IMR-90 (cell line): ENCODE measurements around the gene TXNDC11. TPM values are rescaled to one million over a fixed set of nuclear protein-coding genes. Genes with fewer than 3 reads are reported as not detected.

Experiments
- ATAC-seq: fragments of 200-7000 bp; cut with Tn5 transposase; 2 replicates; pipeline ENCODE4 v1.9.1; 2020; ENCODE audit warnings: low read depth, mild to moderate bottlenecking, moderate library complexity
- BruUV-seq: library from RNA; stranded (reverse); fragments of 400-500 nt; replicated peaks from 2 replicates; lab custom pipeline; 2021; lab: Mats Ljungman, UMichigan
- CTCF ChIA-PET: fragments of 300-600 bp; formaldehyde crosslinking; extraction: SDS; loops from one replicate; lab custom pipeline; 2021; ENCODE audit warnings: antibody characterized with exemption; lab: Yijun Ruan, JAX
- POLR2A ChIA-PET: fragments of 300-600 bp; sonication (Branson Sonifier 250); formaldehyde crosslinking; loops from one replicate; lab custom pipeline; 2022; ENCODE audit warnings: antibody characterized with exemption; ENCODE audit not compliant: unreplicated experiment; lab: Charles Lee
- DNase-seq: peaks from one replicate; pipeline ENCODE4 v3.0.0; 2013
- H2AFZ ChIP-seq: replicated peaks from 2 replicates; pipeline ENCODE3; 2013; ENCODE audit warnings: low read length, mild to moderate bottlenecking; ENCODE audit not compliant: poor library complexity
- H2AK5ac ChIP-seq: 2 replicates; pipeline ENCODE4 v1.6.1; 2013; ENCODE audit warnings: low read depth, low read length, inconsistent platforms
- H2AK9ac ChIP-seq: replicated peaks from 2 replicates; pipeline ENCODE3; 2013; ENCODE audit warnings: mild to moderate bottlenecking, low read depth, low read length, moderate library complexity; ENCODE audit not compliant: poor library complexity
- H2BK120ac ChIP-seq: 2 replicates; pipeline ENCODE4 v1.6.1; 2013; ENCODE audit warnings: low read depth, low read length, inconsistent platforms
- H2BK15ac ChIP-seq: 3 replicates; pipeline ENCODE4 v1.6.1; 2013; ENCODE audit warnings: low read depth, low read length, inconsistent platforms
- H2BK20ac ChIP-seq: 2 replicates; pipeline ENCODE4 v1.6.1; 2013; ENCODE audit warnings: low read depth, mild to moderate bottlenecking, inconsistent platforms, low read length, moderate library complexity
- H2BK5ac ChIP-seq: 2 replicates; pipeline ENCODE4 v1.6.1; 2013; ENCODE audit warnings: mild to moderate bottlenecking, low read depth, low read length, inconsistent platforms; ENCODE audit not compliant: poor library complexity, severe bottlenecking
- H3K14ac ChIP-seq: replicated peaks from 2 replicates; pipeline ENCODE4 v1.6.1; 2013; ENCODE audit warnings: low read depth, low read length, inconsistent platforms
- H3K18ac ChIP-seq: 2 replicates; pipeline ENCODE4 v1.6.1; 2013; ENCODE audit warnings: low read depth, low read length, control low read depth
- H3K23ac ChIP-seq: 2 replicates; pipeline ENCODE4 v1.6.1; 2013; ENCODE audit warnings: low read depth, low read length, inconsistent platforms
- H3K27ac ChIP-seq: 2 replicates; pipeline ENCODE4 v1.5.1; 2013; ENCODE audit warnings: mild to moderate bottlenecking, control low read depth, low read length; ENCODE audit not compliant: insufficient read depth
- H3K27me3 ChIP-seq: 2 replicates; pipeline ENCODE4 v1.6.1; 2013; ENCODE audit warnings: low read length; ENCODE audit not compliant: control insufficient read depth, insufficient read depth
- H3K36me3 ChIP-seq: 2 replicates; pipeline ENCODE4 v1.6.1; 2013; ENCODE audit warnings: low read length, mixed read lengths; ENCODE audit not compliant: control insufficient read depth, insufficient read depth
- H3K4ac ChIP-seq: 2 replicates; pipeline ENCODE4 v1.6.1; 2013; ENCODE audit warnings: low read depth, low read length, inconsistent platforms
- H3K4me1 ChIP-seq: 2 replicates; pipeline ENCODE4 v1.6.1; 2013; ENCODE audit warnings: low read length, mixed read lengths; ENCODE audit not compliant: control insufficient read depth, insufficient read depth
- H3K4me2 ChIP-seq: 2 replicates; pipeline ENCODE4 v1.6.1; 2013; ENCODE audit warnings: low read depth, mild to moderate bottlenecking, control low read depth, low read length, moderate library complexity
- H3K4me3 ChIP-seq: 2 replicates; pipeline ENCODE4 v1.5.1; 2013; ENCODE audit warnings: low read depth, mild to moderate bottlenecking, control low read depth, low read length, moderate library complexity; ENCODE audit not compliant: insufficient read depth
- H3K56ac ChIP-seq: 2 replicates; pipeline ENCODE4 v1.6.1; 2013; ENCODE audit warnings: low read length, inconsistent platforms; ENCODE audit not compliant: insufficient read depth; ENCODE audit errors: extremely low read depth
- H3K79me1 ChIP-seq, 2 experiments: 2 replicates each; pipeline ENCODE4 v1.6.1; 2013; ENCODE audit warnings: low read length in 2 of 2, inconsistent platforms in 1 of 2, low read depth in 1 of 2
- H3K9ac ChIP-seq: 2 replicates; pipeline ENCODE4 v1.6.1; 2013; ENCODE audit warnings: low read depth, low read length, control low read depth
- H3K9me1 ChIP-seq: 2 replicates; pipeline ENCODE4 v1.6.1; 2013; ENCODE audit warnings: low read length, inconsistent platforms; ENCODE audit not compliant: insufficient read depth
- H3K9me3 ChIP-seq: 2 replicates; pipeline ENCODE4 v1.6.1; 2013; ENCODE audit warnings: low read length; ENCODE audit not compliant: control insufficient read depth, insufficient read depth
- H4K20me1 ChIP-seq: 2 replicates; pipeline ENCODE4 v1.6.1; 2013; ENCODE audit warnings: low read length, inconsistent platforms; ENCODE audit not compliant: insufficient read depth
- H4K5ac ChIP-seq: 2 replicates; pipeline ENCODE4 v1.6.1; 2013; ENCODE audit warnings: mild to moderate bottlenecking, low read depth, low read length, control low read depth
- H4K8ac ChIP-seq, 2 experiments: 2 replicates each; pipeline ENCODE4 v1.6.1; 2013; ENCODE audit warnings: low read depth in 2 of 2, low read length in 2 of 2, control low read depth in 1 of 2, inconsistent platforms in 1 of 2
- H4K91ac ChIP-seq: 2 replicates; pipeline ENCODE4 v1.6.1; 2013; ENCODE audit warnings: low read depth, low read length, inconsistent platforms; ENCODE audit not compliant: insufficient read depth
- CEBPB ChIP-seq: IDR thresholded peaks from 2 replicates; pipeline ENCODE4 v1.6.1; 2012; ENCODE audit warnings: low read depth, low read length, improper control_type of control experiment
- CHD1 ChIP-seq: IDR thresholded peaks from 2 replicates; pipeline ENCODE4 v1.6.1; 2012; ENCODE audit warnings: low read depth, low read length, improper control_type of control experiment
- CTCF ChIP-seq: conservative IDR thresholded peaks from 2 replicates; pipeline ENCODE4 v1.5.1; 2012; ENCODE audit warnings: mild to moderate bottlenecking, low read depth, low read length, improper control_type of control experiment
- ELK1 ChIP-seq: fragments of 150-350 bp; IDR thresholded peaks from 2 replicates; pipeline ENCODE4 v1.6.1; 2016; ENCODE audit warnings: low read depth, mild to moderate bottlenecking, low read length, moderate library complexity, borderline replicate concordance
- FOS ChIP-seq: fragments of 150-350 bp; IDR thresholded peaks from 2 replicates; pipeline ENCODE4 v1.6.1; 2016; ENCODE audit warnings: low read depth, low read length
- MAFK ChIP-seq: IDR thresholded peaks from 2 replicates; pipeline ENCODE4 v1.6.1; 2012; ENCODE audit warnings: low read depth, low read length, improper control_type of control experiment
- MAZ ChIP-seq: IDR thresholded peaks from 2 replicates; pipeline ENCODE4 v1.6.1; 2012; ENCODE audit warnings: low read depth, mild to moderate bottlenecking, low read length, improper control_type of control experiment, moderate library complexity, borderline replicate concordance
- MXI1 ChIP-seq: IDR thresholded peaks from 2 replicates; pipeline ENCODE4 v1.6.1; 2012; ENCODE audit warnings: low read depth, mild to moderate bottlenecking, low read length, moderate library complexity, borderline replicate concordance
- POLR2A ChIP-seq: IDR thresholded peaks from 2 replicates; pipeline ENCODE4 v1.6.1; 2012; ENCODE audit warnings: mild to moderate bottlenecking, low read depth, low read length
- RAD21 ChIP-seq: IDR thresholded peaks from 2 replicates; pipeline ENCODE4 v1.6.1; 2012; ENCODE audit warnings: low read length, improper control_type of control experiment
- RCOR1 ChIP-seq: IDR thresholded peaks from 2 replicates; pipeline ENCODE4 v1.6.1; 2012; ENCODE audit warnings: mild to moderate bottlenecking, low read length, improper control_type of control experiment; ENCODE audit not compliant: insufficient replicate concordance
- RFX5 ChIP-seq: IDR thresholded peaks from 2 replicates; pipeline ENCODE4 v1.8.0; 2012; ENCODE audit warnings: low read depth, mild to moderate bottlenecking, low read length, moderate library complexity
- SMC3 ChIP-seq: fragments of 150-350 bp; IDR thresholded peaks from 2 replicates; pipeline ENCODE4 v1.6.1; 2016; ENCODE audit warnings: low read depth, mild to moderate bottlenecking, antibody characterized with exemption, low read length, moderate library complexity
- USF2 ChIP-seq: fragments of 150-350 bp; IDR thresholded peaks from 2 replicates; pipeline ENCODE4 v1.6.1; 2017; ENCODE audit warnings: mild to moderate bottlenecking, antibody characterized with exemption, low read length, low read depth
- WGBS, 2 experiments: methylation state at CpG; one replicate each; pipeline versions ENCODE4 v1.1.5 to v1.1.7; 2013; ENCODE audit warnings: missing lambda C conversion rate in 2 of 2; ENCODE audit not compliant: insufficient read length in 1 of 2; ENCODE audit errors: extremely low coverage in 2 of 2; 5-methylcytosine and 5-hydroxymethylcytosine counted together
- dilution Hi-C: fragments of 300-500 bp; cut with HindIII; formaldehyde crosslinking; loops from one replicate; pipeline ENCODE4 v1.14.3; 2018; ENCODE audit warnings: low sequenced_read_pairs; ENCODE audit not compliant: unreplicated experiment
- in situ Hi-C: fragments of 300-500 bp; cut with MboI; formaldehyde crosslinking; loops from 3 replicates; pipeline ENCODE4 v1.14.3; 2019; ENCODE audit warnings: low sequenced_read_pairs, inconsistent platforms, mixed read lengths
- intact Hi-C: fragments of 100-400 bp; cut with micrococcal nuclease; formaldehyde crosslinking; loops from 2 replicates; pipeline ENCODE4 v1.10.0; 2022
- polyA plus RNA-seq, 3 experiments: library from polyadenylated mRNA; depleted of rRNA; stranded (reverse); fragments of >200 nt; gene quantifications; 2 replicates each; pipeline ENCODE4 v1.2.3, GENCODE V29; 2012; ENCODE audit warnings: low replicate concordance in 1 of 3
- total RNA-seq: library from RNA; depleted of rRNA; stranded (reverse); fragments of >200 nt; gene quantifications from 2 replicates; pipeline ENCODE4 v1.2.3, GENCODE V29; 2012

TXNDC11 gene
- total and polyA plus RNA-seq, 2 of the 4 experiments (the other 2 are of a cell fraction), result 25.3 to 42.9 TPM

GRCh38 chr16:11666103-11667055 lies 76.3 kb downstream of the TXNDC11 start:
- Histone ChIP-seq H3K18ac (no peak overlapping the region), H4K20me1 (peaks cover 23% of the 10 kb centered on the region), H3K4me3 (no peak overlapping the region), H3K56ac (no peak overlapping the region), H2AFZ (no peak overlapping the region), H2AK5ac (peak overlapping the region; percentile 59; the same call in 1 of the 2 replicates), H2AK9ac (no peak overlapping the region), H4K5ac (no peak overlapping the region), H3K36me3 (no peaks in the 10 kb centered on the region; the same call in 1 of the 2 replicates), H3K9me3 (no peaks in the 10 kb centered on the region), H4K8ac (no peak overlapping the region), H4K91ac (no peak overlapping the region), H3K4me2 (no peak overlapping the region), H3K4ac (no peak overlapping the region), H3K9me1 (peaks cover 3% of the 10 kb centered on the region), H2BK5ac (no peak overlapping the region), H3K9ac (no peak overlapping the region), H3K79me1 (peaks cover 0 to 29% of the 10 kb centered on the region in 2 experiments; a peak in 2 of 4 replicates), H3K27ac (no peak overlapping the region), H3K4me1 (peaks cover 7% of the 10 kb centered on the region), H3K14ac (no peak overlapping the region), H2BK120ac (no peak overlapping the region), H2BK20ac (no peak overlapping the region), H3K27me3 (no peaks in the 10 kb centered on the region), H2BK15ac (no peak overlapping the region), H3K23ac (no peak overlapping the region)
- no TSS peak for BruUV-seq
- intact Hi-C loops, result no loop called here
- 82% methylated on average over 2 of the region's 14 CpGs; no CpG with 5 or more reads in 1 of the 2 experiments for WGBS, 2 experiments
- in situ Hi-C loops, result no loop called here
- ATAC-seq, result no peak
- ChIA-PET CTCF (interaction anchor here (0.6 kb wide), 1 partner anchor 22 kb away, joined by 3 read pairs; no protein-coding TSS in a partner anchor), POLR2A (no interaction called here)
- dilution Hi-C loops, result no loop called here
- DNase-seq, result no peak
- no peak for TF ChIP-seq MAZ
- no peak for TF ChIP-seq CEBPB
- no peak for TF ChIP-seq MAFK
- no peak for TF ChIP-seq SMC3
- no peak for TF ChIP-seq RFX5
- TF ChIP-seq ELK1, result no peak
- no peak for TF ChIP-seq MXI1
- no peak for TF ChIP-seq POLR2A
- TF ChIP-seq CTCF, result no peak
- no peak for TF ChIP-seq FOS
- TF ChIP-seq USF2, result no peak
- no peak for TF ChIP-seq RAD21
- no peak for TF ChIP-seq RCOR1
- TF ChIP-seq CHD1, result no peak
